ENCODE measurements around the gene FRMD8. TPM values are rescaled to one million over a fixed set of nuclear protein-coding genes. Genes with fewer than 3 reads are reported as not detected.

FRMD8 gene
- total RNA-seq: 17.2 and 23.9 TPM in 2 replicates

GRCh38 chr11:65386307-65387140, at the start of gene FRMD8:
FRMD8 (plus strand) TSS chr11:65386637; CDS start chr11:65387037, 400 bp downstream.

GRCh38 chr11:65354265-65355012, 32.0 kb upstream of the FRMD8 start, which contains the start of gene TIGD3:
TIGD3 (plus strand) TSS chr11:65354751; CDS start chr11:65355809, 1,058 bp downstream.

GRCh38 chr11:65382033-65382803, 4.2 kb upstream of the FRMD8 start, which contains the start of gene SLC25A45:
SLC25A45 (minus strand) TSS chr11:65382646; CDS start chr11:65381951, 695 bp downstream.

GRCh38 chr11:65422633-65423515, 36.4 kb downstream of the FRMD8 start, which contains the start of gene NEAT1:
NEAT1 (plus strand) TSS chr11:65422798.

Other genes with a start within 250 kb of the FRMD8 start
- not detected in 2 replicates for gene SPDYC, start 216.4 kb upstream of the FRMD8 start, total RNA-seq
- 64.3 and 93.6 TPM in 2 replicates for gene CAPN1, start 204.7 kb upstream of the FRMD8 start, total RNA-seq
- gene POLA2, start 124.7 kb upstream of the FRMD8 start, total RNA-seq: 0.69 and 3.5 TPM in 2 replicates
- 15.6 and 33.7 TPM in 2 replicates for gene CDC42EP2, start 71.8 kb upstream of the FRMD8 start, total RNA-seq
- 25.0 and 27.0 TPM in 2 replicates for gene DPF2, start 52.8 kb upstream of the FRMD8 start, total RNA-seq
- under 0.01 TPM in 2 replicates for gene TIGD3, start 31.9 kb upstream of the FRMD8 start, total RNA-seq
- gene SLC25A45, start 4.0 kb upstream of the FRMD8 start, total RNA-seq: 0.77 and 0.95 TPM in 2 replicates
- gene NEAT1, start 36.2 kb downstream of the FRMD8 start, total RNA-seq: 338 and 347 TPM in 2 replicates
- gene MALAT1, start 112.4 kb downstream of the FRMD8 start, total RNA-seq: 7,849 and 17,081 TPM in 2 replicates
- gene SCYL1, start 138.4 kb downstream of the FRMD8 start, total RNA-seq: 69.7 and 74.6 TPM in 2 replicates
- 44.6 and 50.3 TPM in 2 replicates for gene LTBP3, start 171.7 kb downstream of the FRMD8 start, total RNA-seq
- 28.4 and 29.9 TPM in 2 replicates for gene ZNRD2, start 183.8 kb downstream of the FRMD8 start, total RNA-seq
- gene FAM89B, start 185.9 kb downstream of the FRMD8 start, total RNA-seq: 12.4 and 13.2 TPM in 2 replicates
- gene EHBP1L1, start 189.4 kb downstream of the FRMD8 start, total RNA-seq: 34.9 and 59.4 TPM in 2 replicates
- 0.09 and 0.16 TPM in 2 replicates for gene KCNK7, start 209.2 kb downstream of the FRMD8 start, total RNA-seq
- gene MAP3K11, start 227.6 kb downstream of the FRMD8 start, total RNA-seq: 15.2 and 17.5 TPM in 2 replicates
- gene PCNX3, start 229.1 kb downstream of the FRMD8 start, total RNA-seq: 8.8 and 10.0 TPM in 2 replicates

Data from bronchial smooth muscle cell (primary cell).